Measurements from ENCODE around the gene APOE. TPM values are rescaled to one million over a fixed set of nuclear protein-coding genes. Genes with fewer than 3 reads are reported as not detected.
"Not testable (repeated sequence)": the region's sequence is repeated elsewhere in the genome, so short reads cannot be mapped to it uniquely, and the experiment has no call there.

Gene APOE
- total and polyA plus RNA-seq, 8 donors = 13.4 to 485 (median 119) TPM

DNA sequence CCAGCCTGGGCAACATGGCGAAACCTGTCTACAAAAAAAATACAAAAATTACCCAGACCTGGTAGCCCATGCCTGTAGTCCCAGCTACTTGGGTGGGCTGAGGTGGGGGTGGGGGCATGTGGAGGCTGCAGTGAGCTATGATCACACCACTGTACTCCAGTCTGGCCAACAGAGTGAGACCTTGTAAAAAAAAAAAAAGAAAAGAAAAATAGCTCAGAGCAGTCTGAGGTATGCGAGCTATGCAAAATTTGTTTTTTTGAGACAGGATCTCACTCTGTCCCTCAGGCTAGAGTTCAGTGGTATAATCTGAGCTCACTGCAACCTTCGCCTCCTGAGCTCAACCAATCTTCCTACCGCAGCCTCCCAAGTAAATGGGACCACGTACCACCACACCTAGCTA, 21.7 kb upstream of the APOE start:
- Histone ChIP-seq H3K36me3 (peaks cover 28 to 75% (median 72%) of the 10 kb centered on the region in 4 donors), H3K9me3 (no peaks in the 10 kb centered on the region), H3K27ac (no peak overlapping the region), H3K27me3 (no peaks in the 10 kb centered on the region), H3K4me3 (no peak overlapping the region), H3K4me1 (peaks cover 0 to under 1% (median 0%) of the 10 kb centered on the region in 4 donors)
- TF ChIP-seq POLR2AphosphoS5 (IDR thresholded peaks at IDR 0.05) (no peak), EP300 (IDR thresholded peaks at IDR 0.05) (no peak), POLR2A (IDR thresholded peaks at IDR 0.05) (no peak)
- TF ChIP-seq, protein P1, sequence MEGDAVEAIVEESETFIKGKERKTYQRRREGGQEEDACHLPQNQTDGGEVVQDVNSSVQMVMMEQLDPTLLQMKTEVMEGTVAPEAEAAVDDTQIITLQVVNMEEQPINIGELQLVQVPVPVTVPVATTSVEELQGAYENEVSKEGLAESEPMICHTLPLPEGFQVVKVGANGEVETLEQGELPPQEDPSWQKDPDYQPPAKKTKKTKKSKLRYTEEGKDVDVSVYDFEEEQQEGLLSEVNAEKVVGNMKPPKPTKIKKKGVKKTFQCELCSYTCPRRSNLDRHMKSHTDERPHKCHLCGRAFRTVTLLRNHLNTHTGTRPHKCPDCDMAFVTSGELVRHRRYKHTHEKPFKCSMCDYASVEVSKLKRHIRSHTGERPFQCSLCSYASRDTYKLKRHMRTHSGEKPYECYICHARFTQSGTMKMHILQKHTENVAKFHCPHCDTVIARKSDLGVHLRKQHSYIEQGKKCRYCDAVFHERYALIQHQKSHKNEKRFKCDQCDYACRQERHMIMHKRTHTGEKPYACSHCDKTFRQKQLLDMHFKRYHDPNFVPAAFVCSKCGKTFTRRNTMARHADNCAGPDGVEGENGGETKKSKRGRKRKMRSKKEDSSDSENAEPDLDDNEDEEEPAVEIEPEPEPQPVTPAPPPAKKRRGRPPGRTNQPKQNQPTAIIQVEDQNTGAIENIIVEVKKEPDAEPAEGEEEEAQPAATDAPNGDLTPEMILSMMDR (IDR thresholded peaks at IDR 0.05) = no peak
- intact Hi-C loops (cut with DNase I; ENCODE audit: low total_unique reads) = no loop called here
- no peak for DNase-seq
- WGBS, 5 donors = 88 to 97% (median 92%) methylated on average over 5 of the region's 5 CpGs

DNA sequence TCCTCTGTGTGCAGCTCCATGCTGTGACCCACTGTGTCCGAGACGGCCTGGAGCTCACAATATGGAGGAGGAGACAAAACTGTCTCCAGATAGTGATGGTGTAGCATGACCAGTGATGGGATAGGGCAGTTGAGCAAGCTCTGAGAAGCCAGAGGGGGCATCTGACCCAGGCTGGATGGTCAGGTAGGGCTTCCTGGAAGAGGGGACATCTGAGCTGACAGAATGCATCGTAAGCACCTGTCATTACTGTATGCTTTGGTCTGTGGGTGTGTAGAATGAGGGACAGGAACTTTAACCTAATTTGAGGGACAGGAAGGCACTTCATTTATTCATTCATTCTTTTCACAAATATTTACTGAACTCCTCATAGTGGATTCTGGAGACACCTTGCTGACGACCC, 21.0 kb upstream of the APOE start:
- H3K36me3 ChIP-seq = peaks cover 28 to 70% (median 65%) of the 10 kb centered on the region in 4 donors
- H3K4me3 ChIP-seq = no peak overlapping the region
- no peaks in the 10 kb centered on the region for H3K9me3 ChIP-seq
- DNase-seq = no peak
- WGBS, 5 donors = 84 to 91% (median 87%) methylated on average over 4 of the region's 4 CpGs
- intact Hi-C loops (cut with DNase I; ENCODE audit: low total_unique reads) = no loop called here
- H3K4me1 ChIP-seq = peaks cover 3 to 7% (median 4%) of the 10 kb centered on the region in 4 donors
- no peaks in the 10 kb centered on the region for H3K27me3 ChIP-seq
- TF ChIP-seq EP300 (IDR thresholded peaks at IDR 0.05) (no peak), POLR2A (IDR thresholded peaks at IDR 0.05) (no peak), POLR2AphosphoS5 (IDR thresholded peaks at IDR 0.05) (no peak)
- TF ChIP-seq, protein P1 (IDR thresholded peaks at IDR 0.05) = no peak
- no peak overlapping the region for H3K27ac ChIP-seq

DNA sequence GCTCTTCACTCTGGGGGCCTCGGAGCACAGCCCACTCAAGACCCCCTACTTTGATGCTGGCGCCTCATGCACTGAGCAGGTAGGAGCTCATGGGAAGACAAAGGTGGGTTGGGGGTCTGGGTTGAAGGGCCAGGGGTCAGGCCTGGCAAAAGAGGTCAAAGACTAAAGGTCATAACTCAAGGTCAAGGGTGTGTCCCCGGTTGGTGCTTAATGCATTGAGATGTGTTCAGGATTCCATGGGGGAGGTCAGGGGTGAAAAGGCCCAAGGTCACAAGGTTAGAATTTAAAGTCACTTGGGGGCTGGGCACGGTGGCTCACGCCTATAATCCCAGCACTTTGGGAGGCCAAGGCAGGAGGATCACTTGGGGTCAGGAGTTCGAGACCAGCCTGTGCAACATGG, 19.5 kb upstream of the APOE start:
- TF ChIP-seq POLR2AphosphoS5 (IDR thresholded peaks at IDR 0.05) (no peak), EP300 (IDR thresholded peaks at IDR 0.05) (no peak), POLR2A (IDR thresholded peaks at IDR 0.05) (no peak)
- TF ChIP-seq, protein P1 (IDR thresholded peaks at IDR 0.05) = no peak
- intact Hi-C loops (cut with DNase I; ENCODE audit: low total_unique reads) = no loop called here
- H3K27ac ChIP-seq = no peak overlapping the region
- no peak overlapping the region for H3K4me3 ChIP-seq
- 90 to 95% (median 92%) methylated on average over 6 of the region's 6 CpGs for WGBS, 5 donors
- H3K36me3 ChIP-seq = peaks cover 28 to 64% (median 61%) of the 10 kb centered on the region in 4 donors
- H3K9me3 ChIP-seq = no peaks in the 10 kb centered on the region
- no peaks in the 10 kb centered on the region for H3K27me3 ChIP-seq
- peaks cover 9 to 13% (median 11%) of the 10 kb centered on the region in 4 donors for H3K4me1 ChIP-seq
- DNase-seq = no peak

DNA sequence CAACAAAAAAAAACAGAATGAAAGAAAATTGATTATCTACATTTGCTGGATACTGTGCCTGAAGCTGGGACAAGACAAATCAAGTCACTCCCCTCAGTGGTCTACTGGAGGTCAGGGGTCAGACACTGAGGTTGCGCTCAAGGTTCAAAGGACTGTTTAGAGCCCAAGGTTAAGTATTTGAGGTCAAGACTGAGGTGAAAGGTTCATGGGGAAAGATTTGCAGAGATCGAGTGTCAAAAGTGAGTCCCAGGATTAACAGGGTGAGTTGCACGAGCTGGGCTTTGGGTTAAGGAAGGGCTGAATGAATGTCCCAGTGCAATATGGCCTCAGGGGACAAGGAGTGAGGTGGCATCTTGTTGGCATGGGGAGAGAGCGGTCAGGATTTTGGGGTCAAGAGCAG, 17.9 kb upstream of the APOE start:
- intact Hi-C loops (cut with DNase I; ENCODE audit: low total_unique reads) = no loop called here
- Histone ChIP-seq H3K4me3 (no peak overlapping the region), H3K27ac (no peak overlapping the region), H3K36me3 (peaks cover 28 to 65% (median 64%) of the 10 kb centered on the region in 4 donors), H3K27me3 (no peaks in the 10 kb centered on the region), H3K9me3 (no peaks in the 10 kb centered on the region), H3K4me1 (peaks cover 19 to 25% (median 25%) of the 10 kb centered on the region in 4 donors)
- DNase-seq = no peak
- 82 to 90% (median 88%) methylated on average over 4 of the region's 4 CpGs for WGBS, 5 donors
- TF ChIP-seq EP300 (IDR thresholded peaks at IDR 0.05) (no peak), POLR2AphosphoS5 (IDR thresholded peaks at IDR 0.05) (no peak), POLR2A (IDR thresholded peaks at IDR 0.05) (no peak)
- TF ChIP-seq, protein P1 (IDR thresholded peaks at IDR 0.05) = no peak

DNA sequence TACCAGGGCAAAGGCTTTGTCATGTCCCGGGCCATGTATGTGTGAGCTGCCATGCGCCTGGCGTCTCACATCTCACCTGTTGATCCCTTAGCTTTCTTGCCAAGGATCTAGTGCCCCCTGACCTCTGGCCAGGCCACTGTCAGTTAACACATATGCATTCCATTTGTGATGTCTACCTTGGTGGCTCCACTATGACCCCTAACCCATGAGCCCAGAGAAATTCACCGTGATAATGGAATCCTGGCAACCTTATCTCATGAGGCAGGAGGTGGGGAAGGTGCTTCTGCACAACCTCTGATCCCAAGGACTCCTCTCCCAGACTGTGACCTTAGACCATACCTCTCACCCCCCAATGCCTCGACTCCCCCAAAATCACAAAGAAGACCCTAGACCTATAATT, 17.3 kb upstream of the APOE start:
- H3K36me3 ChIP-seq = peaks cover 33 to 66% (median 65%) of the 10 kb centered on the region in 4 donors
- WGBS, 5 donors = 86 to 94% (median 88%) methylated on average over 5 of the region's 5 CpGs

More for the DNA sequence above, 17.3 kb upstream of the APOE start:
- H3K27ac ChIP-seq; DNase-seq; H3K4me3 ChIP-seq; H3K9me3 ChIP-seq; H3K27me3 ChIP-seq; intact Hi-C loops (cut with DNase I; ENCODE audit: low total_unique reads): not testable (repeated sequence)
- peaks cover 20 to 32% (median 27%) of the 10 kb centered on the region in 4 donors for H3K4me1 ChIP-seq
